ENCODE data around the gene MT2A.
"Not testable (repeated sequence)": the region's sequence is repeated elsewhere in the genome, so short reads cannot be mapped to it uniquely, and the experiment has no call there.

Gene MT2A

GRCh38 chr16:56608043-56608875, at the start of gene MT2A:
Gene MT2A (plus strand): TSS chr16:56608584. CDS start chr16:56608656, 72 bp downstream.
- DNase-seq, result peak; percentile 44 to 91

GRCh38 chr16:56559109-56559508, 49.3 kb upstream of the MT2A start:
- no peak for DNase-seq

GRCh38 chr16:56560447-56560846, 47.9 kb upstream of the MT2A start:
- DNase-seq, result no peak

GRCh38 chr16:56561126-56561525, 47.3 kb upstream of the MT2A start:
- DNase-seq, result no peak

- no peak for DNase-seq
Measured at GRCh38 chr16:56564793-56565477, 43.4 kb upstream of the MT2A start, which contains the start of gene MT4. Gene MT4 (plus strand): TSS chr16:56565073. CDS start chr16:56565129, 56 bp downstream.

- DNase-seq, result no peak
Measured at GRCh38 chr16:56569971-56570370, 38.4 kb upstream of the MT2A start.

GRCh38 chr16:56571525-56571924, 36.9 kb upstream of the MT2A start:
- DNase-seq, result no peak

- no peak for DNase-seq
Measured at GRCh38 chr16:56574625-56575024, 33.8 kb upstream of the MT2A start.

- peak; percentile 43 to 72 for DNase-seq
Measured at GRCh38 chr16:56576585-56577299, 31.6 kb upstream of the MT2A start.

GRCh38 chr16:56577300-56577625, 31.1 kb upstream of the MT2A start:
- DNase-seq, result no peak

- DNase-seq, result no peak
Measured at GRCh38 chr16:56580391-56581048, 27.9 kb upstream of the MT2A start.

- DNase-seq, result not testable (repeated sequence)
Measured at GRCh38 chr16:56582911-56583310, 25.5 kb upstream of the MT2A start.

GRCh38 chr16:56583351-56584168, 24.8 kb upstream of the MT2A start:
- DNase-seq, result no peak

- DNase-seq, result no peak
Measured at GRCh38 chr16:56584276-56584675, 24.1 kb upstream of the MT2A start.

GRCh38 chr16:56588781-56589140, 19.6 kb upstream of the MT2A start:
- no peak for DNase-seq

GRCh38 chr16:56589141-56590039, 19.0 kb upstream of the MT2A start, which contains the start of gene MT3:
Gene MT3 (plus strand): TSS chr16:56589528. CDS start chr16:56589591, 63 bp downstream.
- no peak for DNase-seq

- no peak for DNase-seq
Measured at GRCh38 chr16:56591377-56592060, 16.9 kb upstream of the MT2A start.

GRCh38 chr16:56593573-56594291, 14.7 kb upstream of the MT2A start:
- DNase-seq, result no peak

- DNase-seq, result no peak
Measured at GRCh38 chr16:56594292-56594619, 14.1 kb upstream of the MT2A start.
